Measurements from ENCODE around the gene APBB3.
"Not testable (repeated sequence)": the region's sequence is repeated elsewhere in the genome, so short reads cannot be mapped to it uniquely, and the experiment has no call there.

Gene APBB3

GRCh38 chr5:140607031-140607430, 42.6 kb upstream of the APBB3 start:
- Histone ChIP-seq H3K27ac (no peak overlapping the region), H3K36me3 (ENCODE audit: insufficient read depth) (no peaks in the 10 kb centered on the region), H3K27me3 (ENCODE audit: insufficient read depth, low read depth) (no peaks in the 10 kb centered on the region), H4K20me1 (ENCODE audit: insufficient read depth) (no peaks in the 10 kb centered on the region), H3K4me2 (no peak overlapping the region), H3K4me1 (ENCODE audit: low read depth, poor library complexity, severe bottlenecking) (no peaks in the 10 kb centered on the region), H3K9ac (no peak overlapping the region), H3K4me3 (IDR thresholded peaks at IDR 0.05; ENCODE audit: insufficient read depth, low read depth, low read length) (no peak overlapping the region), H2AFZ (ENCODE audit: low read depth) (no peak overlapping the region), H3K79me2 (ENCODE audit: insufficient read depth, low read depth) (no peaks in the 10 kb centered on the region)
- no peak for TF ChIP-seq CTCF (conservative IDR thresholded peaks at IDR 0.05; ENCODE audit: low read depth, low read length)

GRCh38 chr5:140605879-140606278, 41.5 kb upstream of the APBB3 start:
- Histone ChIP-seq H3K27ac (no peak overlapping the region), H3K79me2 (ENCODE audit: insufficient read depth, low read depth) (no peaks in the 10 kb centered on the region), H3K4me1 (ENCODE audit: low read depth, poor library complexity, severe bottlenecking) (no peaks in the 10 kb centered on the region), H2AFZ (ENCODE audit: low read depth) (no peak overlapping the region), H4K20me1 (ENCODE audit: insufficient read depth) (no peaks in the 10 kb centered on the region), H3K4me2 (no peak overlapping the region), H3K36me3 (ENCODE audit: insufficient read depth) (no peaks in the 10 kb centered on the region), H3K27me3 (ENCODE audit: insufficient read depth, low read depth) (no peaks in the 10 kb centered on the region), H3K9ac (no peak overlapping the region), H3K4me3 (IDR thresholded peaks at IDR 0.05; ENCODE audit: insufficient read depth, low read depth, low read length) (no peak overlapping the region)
- no peak for TF ChIP-seq CTCF (conservative IDR thresholded peaks at IDR 0.05; ENCODE audit: low read depth, low read length)

- Histone ChIP-seq H2AFZ (ENCODE audit: low read depth) (no peak overlapping the region), H3K4me2 (no peak overlapping the region), H3K9ac (no peak overlapping the region), H3K4me1 (ENCODE audit: low read depth, poor library complexity, severe bottlenecking) (no peaks in the 10 kb centered on the region), H3K79me2 (ENCODE audit: insufficient read depth, low read depth) (no peaks in the 10 kb centered on the region), H4K20me1 (ENCODE audit: insufficient read depth) (no peaks in the 10 kb centered on the region), H3K27ac (no peak overlapping the region), H3K36me3 (ENCODE audit: insufficient read depth) (no peaks in the 10 kb centered on the region), H3K4me3 (IDR thresholded peaks at IDR 0.05; ENCODE audit: insufficient read depth, low read depth, low read length) (no peak overlapping the region), H3K27me3 (ENCODE audit: insufficient read depth, low read depth) (no peaks in the 10 kb centered on the region)
- no peak for TF ChIP-seq CTCF (conservative IDR thresholded peaks at IDR 0.05; ENCODE audit: low read depth, low read length)
Observed at GRCh38 chr5:140603734-140604133, 39.3 kb upstream of the APBB3 start.

- not testable (repeated sequence) for H3K4me2 ChIP-seq; H3K27ac ChIP-seq; H3K4me1 ChIP-seq (ENCODE audit: low read depth, poor library complexity, severe bottlenecking); H3K9ac ChIP-seq; H3K4me3 ChIP-seq (IDR thresholded peaks at IDR 0.05; ENCODE audit: insufficient read depth, low read depth, low read length); H2AFZ ChIP-seq (ENCODE audit: low read depth); H3K27me3 ChIP-seq (ENCODE audit: insufficient read depth, low read depth); H4K20me1 ChIP-seq (ENCODE audit: insufficient read depth); H3K36me3 ChIP-seq (ENCODE audit: insufficient read depth); H3K79me2 ChIP-seq (ENCODE audit: insufficient read depth, low read depth)
Observed at GRCh38 chr5:140603446-140603698, 39.0 kb upstream of the APBB3 start.

GRCh38 chr5:140602147-140602546, 37.7 kb upstream of the APBB3 start:
- H3K4me1 ChIP-seq (ENCODE audit: low read depth, poor library complexity, severe bottlenecking) = no peaks in the 10 kb centered on the region
- H3K4me2 ChIP-seq = no peak overlapping the region
- no peaks in the 10 kb centered on the region for H4K20me1 ChIP-seq (ENCODE audit: insufficient read depth)
- H3K9ac ChIP-seq = no peak overlapping the region
- TF ChIP-seq CTCF (conservative IDR thresholded peaks at IDR 0.05; ENCODE audit: low read depth, low read length) = no peak
- H3K27me3 ChIP-seq (ENCODE audit: insufficient read depth, low read depth) = no peaks in the 10 kb centered on the region
- H2AFZ ChIP-seq (ENCODE audit: low read depth) = no peak overlapping the region
- no peak overlapping the region for H3K4me3 ChIP-seq (IDR thresholded peaks at IDR 0.05; ENCODE audit: insufficient read depth, low read depth, low read length)
- no peaks in the 10 kb centered on the region for H3K36me3 ChIP-seq (ENCODE audit: insufficient read depth)
- no peak overlapping the region for H3K27ac ChIP-seq
- H3K79me2 ChIP-seq (ENCODE audit: insufficient read depth, low read depth) = no peaks in the 10 kb centered on the region

Measured in KMS-11 (cell line).